Lower leg skin (tissue), 3 donors: Measurements from ENCODE around the gene DHX57.

Experiments
- POLR2A ChIP-seq, 2 donors: fragments of 450-650 bp; IDR thresholded peaks; one replicate each; pipeline ENCODE4 v1.6.1; 2016 to 2017; ENCODE audit warnings: antibody characterized with exemption in 2 of 2, mild to moderate bottlenecking in 1 of 2, moderate library complexity in 1 of 2
- TF ChIP-seq, protein P1 (sequence below), 3 donors: fragments of 450-650 bp; IDR thresholded peaks; one replicate each; pipeline ENCODE4 v1.5.1; 2016; ENCODE audit warnings: antibody characterized with exemption in 3 of 3, mild to moderate bottlenecking in 3 of 3, moderate library complexity in 2 of 3

DNA sequence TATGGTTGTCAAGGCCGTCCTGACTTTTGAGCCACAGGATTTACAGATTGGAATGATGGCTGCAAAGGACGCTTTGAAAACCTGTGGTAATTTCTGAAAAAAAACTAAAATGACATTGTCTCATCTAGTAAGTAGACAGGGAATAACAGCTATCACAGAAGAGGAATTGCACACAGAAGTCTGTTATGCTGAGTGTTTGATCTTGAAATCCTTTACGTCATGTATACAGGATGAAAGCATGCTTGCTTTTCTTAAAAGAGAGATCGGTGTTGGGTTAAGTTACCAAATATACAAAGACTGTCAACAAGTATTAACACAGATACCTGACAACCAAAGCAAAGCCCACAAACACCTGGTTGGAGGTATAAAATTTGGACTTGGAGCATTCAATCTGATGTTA, 112.0 kb downstream of the DHX57 start:
- TF ChIP-seq, protein P1, sequence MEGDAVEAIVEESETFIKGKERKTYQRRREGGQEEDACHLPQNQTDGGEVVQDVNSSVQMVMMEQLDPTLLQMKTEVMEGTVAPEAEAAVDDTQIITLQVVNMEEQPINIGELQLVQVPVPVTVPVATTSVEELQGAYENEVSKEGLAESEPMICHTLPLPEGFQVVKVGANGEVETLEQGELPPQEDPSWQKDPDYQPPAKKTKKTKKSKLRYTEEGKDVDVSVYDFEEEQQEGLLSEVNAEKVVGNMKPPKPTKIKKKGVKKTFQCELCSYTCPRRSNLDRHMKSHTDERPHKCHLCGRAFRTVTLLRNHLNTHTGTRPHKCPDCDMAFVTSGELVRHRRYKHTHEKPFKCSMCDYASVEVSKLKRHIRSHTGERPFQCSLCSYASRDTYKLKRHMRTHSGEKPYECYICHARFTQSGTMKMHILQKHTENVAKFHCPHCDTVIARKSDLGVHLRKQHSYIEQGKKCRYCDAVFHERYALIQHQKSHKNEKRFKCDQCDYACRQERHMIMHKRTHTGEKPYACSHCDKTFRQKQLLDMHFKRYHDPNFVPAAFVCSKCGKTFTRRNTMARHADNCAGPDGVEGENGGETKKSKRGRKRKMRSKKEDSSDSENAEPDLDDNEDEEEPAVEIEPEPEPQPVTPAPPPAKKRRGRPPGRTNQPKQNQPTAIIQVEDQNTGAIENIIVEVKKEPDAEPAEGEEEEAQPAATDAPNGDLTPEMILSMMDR (IDR thresholded peaks at IDR 0.05): no peak
- no peak for TF ChIP-seq POLR2A (IDR thresholded peaks at IDR 0.05)
